Measurements from ENCODE around the gene PATE1.

Gene PATE1

DNA sequence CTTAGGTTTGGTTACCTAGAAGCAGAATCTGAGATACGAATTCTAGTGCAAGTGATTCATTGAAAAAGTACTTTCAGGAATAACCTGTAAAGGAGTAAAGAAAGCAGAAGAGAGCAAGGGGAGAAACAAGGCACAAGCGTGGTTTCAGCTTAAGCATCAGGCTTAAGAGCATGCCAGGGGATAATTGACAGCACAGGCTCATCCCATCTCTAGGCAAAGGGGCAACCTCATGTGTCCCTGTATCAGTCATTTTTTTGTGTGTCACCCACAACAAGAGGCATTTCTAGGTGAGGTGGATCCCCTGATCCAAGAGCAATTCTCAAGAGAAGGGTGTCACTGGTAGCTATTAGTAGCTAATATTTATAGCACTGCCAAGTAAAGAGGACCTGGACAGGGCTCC, 24.5 kb downstream of the PATE1 start:
- no peak overlapping the region for H3K27ac Mint-ChIP-seq
- peaks cover 10% of the 10 kb centered on the region for H3K27me3 Mint-ChIP-seq
- no peaks in the 10 kb centered on the region for H3K9me3 Mint-ChIP-seq (ENCODE audit: low read depth)
- no peaks in the 10 kb centered on the region for H3K4me1 Mint-ChIP-seq (ENCODE audit: low read depth)
- H3K36me3 Mint-ChIP-seq: no peaks in the 10 kb centered on the region
- no peak overlapping the region for H3K4me3 Mint-ChIP-seq

DNA sequence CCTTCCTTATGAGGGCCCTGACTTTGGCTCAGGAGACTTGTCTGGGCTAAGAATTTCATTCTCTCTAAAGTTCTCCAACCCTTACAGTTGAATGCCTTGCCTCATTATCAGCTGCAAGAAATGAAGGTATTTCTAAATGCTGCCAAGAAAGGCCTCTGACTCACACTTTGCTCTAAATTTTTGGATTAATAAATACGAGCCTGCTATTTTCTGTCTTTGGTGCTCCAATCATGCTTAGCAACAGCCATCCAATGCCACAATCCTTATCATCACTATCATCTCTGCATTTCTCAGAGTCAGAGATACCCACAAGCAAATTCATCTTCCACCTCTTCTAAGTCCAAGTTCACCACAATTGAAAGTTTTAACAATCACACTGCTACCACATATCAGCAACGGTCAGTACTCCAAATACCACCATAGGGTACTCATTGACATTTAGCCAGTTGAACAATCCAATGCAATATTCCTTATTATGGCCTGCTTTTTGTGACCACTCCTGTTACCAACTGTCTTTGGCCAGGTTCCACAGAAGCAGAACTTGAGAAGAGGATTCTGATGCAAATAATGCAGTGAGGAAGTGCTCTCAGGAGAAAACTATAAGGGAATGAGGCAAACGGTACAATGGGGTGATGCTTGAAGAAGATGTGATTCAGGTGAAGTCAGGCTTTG, 26.9 kb downstream of the PATE1 start:
- Mint-ChIP-seq H3K36me3 (no peaks in the 10 kb centered on the region), H3K27me3 (peaks cover 12% of the 10 kb centered on the region), H3K4me1 (ENCODE audit: low read depth) (no peaks in the 10 kb centered on the region), H3K4me3 (no peak overlapping the region), H3K9me3 (ENCODE audit: low read depth) (no peaks in the 10 kb centered on the region), H3K27ac (no peak overlapping the region)

DNA sequence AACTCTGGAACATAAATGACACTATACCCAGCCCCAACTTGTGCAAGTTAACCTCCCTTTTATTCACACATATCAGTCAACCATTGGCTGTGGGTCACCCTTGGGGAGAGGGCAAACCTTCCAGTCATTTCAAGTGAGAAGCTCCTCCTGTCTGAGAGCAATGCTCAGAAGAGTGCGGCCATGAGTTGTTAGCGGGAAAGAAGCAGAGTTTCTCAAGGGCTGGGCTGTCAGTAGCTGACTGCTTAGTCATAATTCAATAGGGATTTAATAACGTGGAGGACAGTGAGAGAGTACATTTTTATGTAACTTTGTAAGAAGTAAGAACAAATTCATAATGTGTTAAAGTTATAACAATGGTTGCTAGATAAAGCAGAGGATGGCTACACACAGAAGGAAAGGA, 27.4 kb downstream of the PATE1 start:
- Mint-ChIP-seq H3K27ac (no peak overlapping the region), H3K9me3 (ENCODE audit: low read depth) (no peaks in the 10 kb centered on the region), H3K4me3 (no peak overlapping the region), H3K4me1 (ENCODE audit: low read depth) (no peaks in the 10 kb centered on the region), H3K36me3 (no peaks in the 10 kb centered on the region), H3K27me3 (peaks cover 12% of the 10 kb centered on the region)

DNA sequence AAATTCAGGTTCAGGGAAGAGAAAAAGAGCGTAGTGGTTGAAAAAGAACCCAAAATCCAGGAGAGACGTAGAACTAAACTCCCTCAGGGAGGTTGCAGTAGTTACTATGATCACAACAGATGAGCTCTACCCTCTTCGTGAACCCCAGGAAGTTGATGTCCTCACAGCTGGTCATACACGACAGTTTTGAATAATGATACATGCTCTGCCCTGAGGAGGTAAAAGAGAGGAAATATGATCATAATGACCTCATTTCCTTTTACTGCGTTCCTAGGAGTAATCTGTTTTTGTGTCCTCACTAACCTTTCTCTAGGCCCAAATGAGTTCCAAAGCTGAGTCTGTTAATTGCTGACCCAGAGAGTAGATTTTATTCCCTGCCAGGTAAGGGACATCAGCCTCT, 31.2 kb downstream of the PATE1 start:
- Mint-ChIP-seq H3K27me3 (peaks cover 18% of the 10 kb centered on the region), H3K36me3 (no peaks in the 10 kb centered on the region), H3K27ac (no peak overlapping the region)

DNA sequence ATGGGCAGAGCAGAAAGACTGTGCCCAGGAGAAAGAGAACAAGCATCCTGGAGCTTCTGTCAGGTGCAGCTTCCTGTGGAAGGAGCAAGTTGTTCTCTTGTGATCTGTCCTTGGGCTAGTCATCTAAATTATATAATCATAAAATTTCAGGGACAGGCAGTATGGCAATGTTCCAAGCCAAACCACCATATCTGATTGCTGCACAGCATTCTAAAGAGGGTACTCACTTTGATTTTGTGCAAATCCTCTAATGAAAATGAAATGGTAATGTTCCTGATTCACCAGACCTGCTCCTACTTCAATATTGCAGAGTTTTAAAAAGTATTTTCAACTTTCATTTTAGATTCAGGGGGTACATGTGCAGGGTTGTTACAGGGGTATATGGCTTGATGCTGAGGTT, 32.6 kb downstream of the PATE1 start, which contains the start of gene PATE2:
Gene PATE2 (minus strand): TSS at position 101 of the 400 bp plus-strand sequence. CDS start 55 bp downstream, at position 46.
- peaks cover 18% of the 10 kb centered on the region for H3K27me3 Mint-ChIP-seq
- H3K4me1 Mint-ChIP-seq (ENCODE audit: low read depth): no peaks in the 10 kb centered on the region
- no peak within 1 kb of the TSS for H3K27ac Mint-ChIP-seq
- no peaks in the 10 kb centered on the region for H3K9me3 Mint-ChIP-seq (ENCODE audit: low read depth)
- no peaks in the 10 kb centered on the region for H3K36me3 Mint-ChIP-seq
- H3K4me3 Mint-ChIP-seq: no peak within 1 kb of the TSS

More for the DNA sequence above, 31.2 kb downstream of the PATE1 start:
- H3K9me3 Mint-ChIP-seq (ENCODE audit: low read depth): no peaks in the 10 kb centered on the region
- H3K4me3 Mint-ChIP-seq: no peak overlapping the region
- no peaks in the 10 kb centered on the region for H3K4me1 Mint-ChIP-seq (ENCODE audit: low read depth)

GRCh38 chr11:125784678-125785077, 38.6 kb downstream of the PATE1 start:
- peaks cover 8% of the 10 kb centered on the region for H3K27me3 Mint-ChIP-seq
- no peak overlapping the region for H3K27ac Mint-ChIP-seq
- no peaks in the 10 kb centered on the region for H3K36me3 Mint-ChIP-seq
- no peaks in the 10 kb centered on the region for H3K9me3 Mint-ChIP-seq (ENCODE audit: low read depth)
- H3K4me1 Mint-ChIP-seq (ENCODE audit: low read depth): no peaks in the 10 kb centered on the region
- no peak overlapping the region for H3K4me3 Mint-ChIP-seq

DNA sequence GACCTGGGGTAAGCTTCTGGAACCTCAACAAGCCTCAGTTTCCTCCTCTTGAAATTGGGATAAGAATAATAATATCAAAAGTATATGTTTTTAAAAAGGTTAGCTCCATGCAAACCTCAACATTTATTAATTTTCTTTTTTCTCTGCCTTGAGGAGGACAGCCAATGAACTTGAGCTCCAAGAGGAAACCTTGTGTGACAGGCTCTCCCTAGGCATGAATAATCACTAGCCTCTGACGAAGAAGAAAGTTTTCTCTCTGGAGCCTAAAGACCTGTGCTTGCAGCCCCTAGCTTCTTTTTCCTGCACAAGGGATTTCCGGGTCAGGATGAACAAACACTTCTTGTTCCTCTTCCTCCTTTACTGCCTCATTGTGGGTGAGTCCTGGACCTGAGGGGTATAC, 41.7 kb downstream of the PATE1 start, which contains the start of gene PATE3:
Gene PATE3 (plus strand): TSS at position 301 of the 400 bp plus-strand sequence. CDS start 25 bp downstream, at position 326.
- H3K36me3 Mint-ChIP-seq: no peaks in the 10 kb centered on the region
- no peaks in the 10 kb centered on the region for H3K4me1 Mint-ChIP-seq (ENCODE audit: low read depth)
- no peak within 1 kb of the TSS for H3K27ac Mint-ChIP-seq
- H3K9me3 Mint-ChIP-seq (ENCODE audit: low read depth): no peaks in the 10 kb centered on the region
- H3K4me3 Mint-ChIP-seq: no peak within 1 kb of the TSS
- H3K27me3 Mint-ChIP-seq: peaks cover 3% of the 10 kb centered on the region

DNA sequence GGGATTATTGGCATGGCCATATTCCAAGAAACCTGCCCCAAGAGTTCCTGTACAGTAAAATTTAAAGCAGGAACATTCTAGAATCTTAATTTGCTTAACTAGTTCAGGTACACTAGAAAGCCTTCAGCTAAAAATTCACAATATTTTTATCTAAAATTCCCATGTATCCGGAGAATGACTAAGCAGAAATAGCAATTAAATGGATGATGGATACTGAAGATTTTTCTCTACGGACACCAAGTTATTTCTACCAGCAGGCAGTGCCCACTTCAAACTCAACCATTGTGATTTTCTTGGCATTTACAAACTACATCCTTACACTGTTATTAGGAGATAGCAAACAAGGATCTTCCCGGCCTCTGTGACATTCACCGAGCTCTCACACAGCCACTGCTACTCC, 44.7 kb downstream of the PATE1 start:
- H3K27ac Mint-ChIP-seq: no peak overlapping the region
- peaks cover 10% of the 10 kb centered on the region for H3K9me3 Mint-ChIP-seq (ENCODE audit: low read depth)
- H3K27me3 Mint-ChIP-seq: peaks cover 7% of the 10 kb centered on the region
- no peaks in the 10 kb centered on the region for H3K36me3 Mint-ChIP-seq
- H3K4me3 Mint-ChIP-seq: no peak overlapping the region
- H3K4me1 Mint-ChIP-seq (ENCODE audit: low read depth): no peaks in the 10 kb centered on the region

- H3K4me3 Mint-ChIP-seq: no peak overlapping the region
- H3K4me1 Mint-ChIP-seq (ENCODE audit: low read depth): no peaks in the 10 kb centered on the region
- H3K9me3 Mint-ChIP-seq (ENCODE audit: low read depth): peaks cover 47% of the 10 kb centered on the region
- H3K27ac Mint-ChIP-seq: no peak overlapping the region
- peaks cover 4% of the 10 kb centered on the region for H3K36me3 Mint-ChIP-seq
- H3K27me3 Mint-ChIP-seq: peaks cover 17% of the 10 kb centered on the region
Observed at GRCh38 chr11:125797641-125798040, 51.6 kb downstream of the PATE1 start.

All from activated naive CD8-positive, alpha-beta T cell (primary cell).